HEK293 (cell line): Measurements from ENCODE around the gene CEP83.

Experiments used
- CTCF ChIA-PET: fragments of 350-600 bp; formaldehyde crosslinking; extraction: SDS; loops from one replicate; lab custom pipeline; 2021; ENCODE audit warnings: antibody characterized with exemption; lab: Yijun Ruan, JAX
- POLR2A ChIA-PET: fragments of 300-600 bp; formaldehyde crosslinking; extraction: SDS; loops from one replicate; lab custom pipeline; 2020; ENCODE audit warnings: antibody characterized with exemption, inconsistent platforms; lab: Yijun Ruan, JAX
- H3K27ac ChIP-seq: fragments of 200-500 bp; sonication (Bioruptor generic); 2 replicates; pipeline ENCODE4 v1.5.1; 2014; ENCODE audit warnings: low read depth, low read length, control low read depth, inconsistent platforms; ENCODE audit errors: extremely low read depth
- H3K36me3 ChIP-seq, 2 experiments: fragments of 200-500 bp in 1 of 2; sonication (Bioruptor generic) in 1 of 2; 1 replicate in 1 of 2; 2 replicates in 1 of 2; pipeline ENCODE4 v1.5.1; 2014 to 2017; ENCODE audit warnings: inconsistent platforms in 2 of 2, low read length in 2 of 2; ENCODE audit not compliant: control insufficient read depth in 2 of 2, insufficient read depth in 1 of 2
- H3K4me1 ChIP-seq: fragments of 200-500 bp; sonication (Bioruptor generic); 2 replicates; pipeline ENCODE4 v1.5.1; 2014; ENCODE audit warnings: mild to moderate bottlenecking, low read length, inconsistent platforms; ENCODE audit not compliant: control insufficient read depth, insufficient read depth
- H3K4me3 ChIP-seq: 2 replicates; pipeline ENCODE4 v1.5.1; 2011; ENCODE audit warnings: low read depth, mild to moderate bottlenecking, control low read depth, low read length, moderate library complexity
- H3K9me3 ChIP-seq: fragments of 200-500 bp; sonication (Bioruptor generic); 2 replicates; pipeline ENCODE4 v1.5.1; 2014; ENCODE audit warnings: low read depth, low read length, inconsistent platforms; ENCODE audit not compliant: control insufficient read depth, insufficient read depth
- KLF1 ChIP-seq: fragments of 450-650 bp; formaldehyde crosslinking; IDR thresholded peaks from 2 replicates; pipeline ENCODE4 v1.5.1; 2016; ENCODE audit warnings: missing biosample characterization, missing genetic modification characterization
- KLF16 ChIP-seq: fragments of 450-650 bp; formaldehyde crosslinking; IDR thresholded peaks from 2 replicates; pipeline ENCODE4 v1.5.1; 2017; ENCODE audit warnings: missing biosample characterization, missing genetic modification characterization
- MZF1 ChIP-seq: fragments of 450-650 bp; formaldehyde crosslinking; IDR thresholded peaks from 2 replicates; pipeline ENCODE4 v1.5.1; 2017; ENCODE audit warnings: missing biosample characterization, missing genetic modification characterization, borderline replicate concordance
- PBX3 ChIP-seq: sonication (generic); formaldehyde crosslinking; IDR thresholded peaks from 2 replicates; pipeline ENCODE4 v1.8.1; 2022; ENCODE audit warnings: mild to moderate bottlenecking, moderate library complexity, missing genetic modification reagents
- REPIN1 ChIP-seq: fragments of 450-650 bp; formaldehyde crosslinking; IDR thresholded peaks from 2 replicates; pipeline ENCODE4 v1.5.1; 2017; ENCODE audit warnings: missing biosample characterization, missing genetic modification characterization, low read depth
- TRIM28 ChIP-seq: IDR thresholded peaks from 2 replicates; pipeline ENCODE4 v1.6.1; 2011; ENCODE audit warnings: low read length, control low read depth, borderline replicate concordance
- ZBTB7A ChIP-seq: fragments of 450-650 bp; formaldehyde crosslinking; IDR thresholded peaks from 2 replicates; pipeline ENCODE4 v1.5.1; 2016; ENCODE audit warnings: low read depth, missing biosample characterization, missing genetic modification characterization
- ZFP37 ChIP-seq: fragments of 450-650 bp; formaldehyde crosslinking; IDR thresholded peaks from 2 replicates; pipeline ENCODE4 v1.5.1; 2016; ENCODE audit warnings: missing biosample characterization, missing genetic modification characterization
- ZFP41 ChIP-seq: fragments of 450-650 bp; formaldehyde crosslinking; IDR thresholded peaks from 2 replicates; pipeline ENCODE4 v1.5.1; 2016; ENCODE audit warnings: missing biosample characterization, missing genetic modification characterization, borderline replicate concordance
- ZNF148 ChIP-seq: fragments of 450-650 bp; formaldehyde crosslinking; IDR thresholded peaks from 2 replicates; pipeline ENCODE4 v1.5.0; 2017; ENCODE audit warnings: missing biosample characterization, missing genetic modification characterization, borderline replicate concordance
- ZNF157 ChIP-seq: fragments of 450-650 bp; formaldehyde crosslinking; IDR thresholded peaks from 2 replicates; pipeline ENCODE4 v1.5.1; 2016; ENCODE audit warnings: missing biosample characterization, missing genetic modification characterization
- ZNF169 ChIP-seq: fragments of 450-650 bp; formaldehyde crosslinking; IDR thresholded peaks from 2 replicates; pipeline ENCODE4 v1.5.1; 2016; ENCODE audit warnings: missing biosample characterization, missing genetic modification characterization
- ZNF214 ChIP-seq: fragments of 450-650 bp; formaldehyde crosslinking; IDR thresholded peaks from 2 replicates; pipeline ENCODE4 v1.5.1; 2017; ENCODE audit warnings: missing biosample characterization, mild to moderate bottlenecking, missing genetic modification characterization, borderline replicate concordance
- ZNF292 ChIP-seq: fragments of 450-650 bp; formaldehyde crosslinking; IDR thresholded peaks from 2 replicates; pipeline ENCODE4 v1.5.1; 2016; ENCODE audit warnings: low read depth, missing biosample characterization, missing genetic modification characterization, borderline replicate concordance
- ZNF311 ChIP-seq: fragments of 450-650 bp; formaldehyde crosslinking; IDR thresholded peaks from 2 replicates; pipeline ENCODE4 v1.5.1; 2017; ENCODE audit warnings: missing biosample characterization, missing genetic modification characterization, borderline replicate concordance
- ZNF449 ChIP-seq: fragments of 450-650 bp; formaldehyde crosslinking; IDR thresholded peaks from 2 replicates; pipeline ENCODE4 v1.5.1; 2017; ENCODE audit warnings: missing biosample characterization, mild to moderate bottlenecking, missing genetic modification characterization, moderate library complexity
- ZNF530 ChIP-seq: fragments of 450-650 bp; formaldehyde crosslinking; IDR thresholded peaks from 2 replicates; pipeline ENCODE4 v1.5.1; 2016; ENCODE audit warnings: low read depth, missing biosample characterization, missing genetic modification characterization
- ZNF548 ChIP-seq: fragments of 450-650 bp; formaldehyde crosslinking; IDR thresholded peaks from 2 replicates; pipeline ENCODE4 v1.5.1; 2016; ENCODE audit warnings: missing biosample characterization, missing genetic modification characterization
- ZNF596 ChIP-seq: fragments of 450-650 bp; IDR thresholded peaks from 2 replicates; pipeline ENCODE4 v1.5.0; 2018; ENCODE audit warnings: missing biosample characterization, mild to moderate bottlenecking, missing genetic modification characterization, moderate library complexity
- ZNF624 ChIP-seq: fragments of 450-650 bp; formaldehyde crosslinking; IDR thresholded peaks from 2 replicates; pipeline ENCODE4 v1.5.1; 2017; ENCODE audit warnings: missing biosample characterization, missing genetic modification characterization
- ZNF658 ChIP-seq: fragments of 450-650 bp; formaldehyde crosslinking; IDR thresholded peaks from 2 replicates; pipeline ENCODE4; 2016; ENCODE audit warnings: missing biosample characterization, missing genetic modification characterization

Gene CEP83

GRCh38 chr12:94445662-94446061 lies 14.0 kb downstream of the CEP83 start (continued):
- TF ChIP-seq ZNF311 (tag by site-specific recombination) (no peak), MZF1 (tag by site-specific recombination) (no peak), ZNF658 (tag by site-specific recombination) (no peak), ZNF169 (tag by site-specific recombination) (no peak), ZNF148 (tag by site-specific recombination) (no peak), KLF1 (tag by site-specific recombination) (no peak), KLF16 (no peak), ZFP41 (tag by site-specific recombination) (no peak), ZNF624 (tag by site-specific recombination) (no peak), ZNF292 (tag by site-specific recombination) (no peak)

- POLR2A ChIA-PET: no interaction called here
- Histone ChIP-seq H3K4me1 (no peaks in the 10 kb centered on the region), H3K4me3 (no peak overlapping the region), H3K9me3 (no peaks in the 10 kb centered on the region), H3K36me3 (no peaks in the 10 kb centered on the region), H3K27ac (no peak overlapping the region)
- TF ChIP-seq ZNF548 (tag by site-specific recombination) (no peak), ZNF214 (tag by site-specific recombination) (no peak), ZFP37 (no peak), ZBTB7A (tag by site-specific recombination) (no peak), ZNF449 (tag by site-specific recombination) (no peak), PBX3 (CRISPR knock-in tag) (no peak), KLF16 (no peak), TRIM28 (no peak), ZNF596 (tag by site-specific recombination) (no peak), REPIN1 (tag by site-specific recombination) (no peak), ZNF157 (no peak), ZNF530 (tag by site-specific recombination) (no peak)
- CTCF ChIA-PET: interaction anchor here (1.4 kb wide), 1 partner anchor 335 kb away, joined by 6 read pairs; no protein-coding TSS in a partner anchor
Measured at GRCh38 chr12:94437303-94437702, 22.4 kb downstream of the CEP83 start.
